GM21515 (cell line): ENCODE results near the gene TENT5D.
"Not testable (repeated sequence)": the region's sequence is repeated elsewhere in the genome, so short reads cannot be mapped to it uniquely, and the experiment has no call there.

Experiments used
- ATAC-seq: cut with Tn5 transposase; IDR thresholded peaks from one replicate; pipeline ENCODE4 v1.9.1; 2021; ENCODE audit not compliant: unreplicated experiment

TENT5D gene

GRCh38 chrX:80420147-80420546 is at the start of gene TENT5D:
Gene TENT5D (plus strand): TSS chrX:80420447. CDS start chrX:80442540, 22,093 bp downstream.
- ATAC-seq: no peak

GRCh38 chrX:80385651-80386050 is 34.6 kb upstream of the TENT5D start:
- not testable (repeated sequence) for ATAC-seq

- ATAC-seq: no peak
These were observed 32.0 kb upstream of the TENT5D start for GRCh38 chrX:80388206-80388605.

GRCh38 chrX:80412042-80412441 is 8.2 kb upstream of the TENT5D start:
- no peak for ATAC-seq

GRCh38 chrX:80423000-80423399 is 2.8 kb downstream of the TENT5D start:
- no peak for ATAC-seq

- no peak for ATAC-seq
These were observed 3.5 kb downstream of the TENT5D start for GRCh38 chrX:80423744-80424143.

GRCh38 chrX:80430826-80431504 is 10.7 kb downstream of the TENT5D start:
- ATAC-seq: no peak

- ATAC-seq: no peak
These were observed 11.2 kb downstream of the TENT5D start for GRCh38 chrX:80431505-80431832.

GRCh38 chrX:80432441-80432840 is 12.2 kb downstream of the TENT5D start:
- no peak for ATAC-seq

- no peak for ATAC-seq
These were observed 12.6 kb downstream of the TENT5D start for GRCh38 chrX:80432863-80433262.

GRCh38 chrX:80468166-80468565 is 47.9 kb downstream of the TENT5D start:
- not testable (repeated sequence) for ATAC-seq

GRCh38 chrX:80471582-80471981 is 51.3 kb downstream of the TENT5D start:
- no peak for ATAC-seq

- no peak for ATAC-seq
These were observed 65.3 kb downstream of the TENT5D start for GRCh38 chrX:80485543-80485942.

GRCh38 chrX:80486299-80486698 is 66.1 kb downstream of the TENT5D start:
- no peak for ATAC-seq

GRCh38 chrX:80489166-80489565 is 68.9 kb downstream of the TENT5D start:
- ATAC-seq: no peak
